KMS-11 (cell line): ENCODE measurements around the gene RDH5.

Source experiments
- H2AFZ ChIP-seq: fragments of 200-600 bp; sonication (generic); 2 replicates; pipeline ENCODE4 v1.6.1; 2016; ENCODE audit warnings: antibody characterized with exemption, mixed run types, low read depth
- H3K27ac ChIP-seq: fragments of 200-600 bp; sonication (generic); 2 replicates; pipeline ENCODE4 v1.6.1; 2016; ENCODE audit warnings: mild to moderate bottlenecking, mixed run types
- H3K27me3 ChIP-seq: fragments of 200-600 bp; sonication (generic); 2 replicates; pipeline ENCODE4 v1.6.1; 2017; ENCODE audit warnings: mild to moderate bottlenecking, low read depth, mixed run types, moderate library complexity; ENCODE audit not compliant: insufficient read depth
- H3K36me3 ChIP-seq: fragments of 200-600 bp; sonication (generic); 2 replicates; pipeline ENCODE4 v1.6.1; 2017; ENCODE audit warnings: mild to moderate bottlenecking, mixed run types; ENCODE audit not compliant: insufficient read depth
- H3K4me1 ChIP-seq: fragments of 200-600 bp; sonication (generic); 2 replicates; pipeline ENCODE4 v1.6.1; 2016; ENCODE audit warnings: mild to moderate bottlenecking, low read depth, mixed run types; ENCODE audit not compliant: poor library complexity, severe bottlenecking
- H3K4me2 ChIP-seq: fragments of 200-600 bp; sonication (generic); 2 replicates; pipeline ENCODE4 v1.7.0; 2016; ENCODE audit warnings: mild to moderate bottlenecking, mixed run types
- H3K4me3 ChIP-seq: fragments of 200-600 bp; sonication (generic); IDR thresholded peaks from 2 replicates; pipeline ENCODE4 v1.6.1; 2017; ENCODE audit warnings: low read depth, low read length, mixed read lengths; ENCODE audit not compliant: insufficient read depth
- H3K79me2 ChIP-seq: fragments of 200-600 bp; sonication (generic); 2 replicates; pipeline ENCODE4 v1.6.1; 2016; ENCODE audit warnings: low read depth, mixed run types; ENCODE audit not compliant: insufficient read depth
- H3K9ac ChIP-seq: fragments of 200-600 bp; sonication (generic); 2 replicates; pipeline ENCODE4 v1.6.1; 2016; ENCODE audit warnings: mild to moderate bottlenecking, mixed run types
- H4K20me1 ChIP-seq: fragments of 200-600 bp; sonication (generic); 2 replicates; pipeline ENCODE4 v1.6.1; 2016; ENCODE audit warnings: mild to moderate bottlenecking, mixed run types; ENCODE audit not compliant: insufficient read depth
- TF ChIP-seq, protein P1 (sequence below): fragments of 200-600 bp; sonication (generic); conservative IDR thresholded peaks from 2 replicates; pipeline ENCODE4 v1.6.1; 2017; ENCODE audit warnings: low read depth, mild to moderate bottlenecking, antibody characterized with exemption, low read length, moderate library complexity, mixed read lengths

RDH5 gene

DNA sequence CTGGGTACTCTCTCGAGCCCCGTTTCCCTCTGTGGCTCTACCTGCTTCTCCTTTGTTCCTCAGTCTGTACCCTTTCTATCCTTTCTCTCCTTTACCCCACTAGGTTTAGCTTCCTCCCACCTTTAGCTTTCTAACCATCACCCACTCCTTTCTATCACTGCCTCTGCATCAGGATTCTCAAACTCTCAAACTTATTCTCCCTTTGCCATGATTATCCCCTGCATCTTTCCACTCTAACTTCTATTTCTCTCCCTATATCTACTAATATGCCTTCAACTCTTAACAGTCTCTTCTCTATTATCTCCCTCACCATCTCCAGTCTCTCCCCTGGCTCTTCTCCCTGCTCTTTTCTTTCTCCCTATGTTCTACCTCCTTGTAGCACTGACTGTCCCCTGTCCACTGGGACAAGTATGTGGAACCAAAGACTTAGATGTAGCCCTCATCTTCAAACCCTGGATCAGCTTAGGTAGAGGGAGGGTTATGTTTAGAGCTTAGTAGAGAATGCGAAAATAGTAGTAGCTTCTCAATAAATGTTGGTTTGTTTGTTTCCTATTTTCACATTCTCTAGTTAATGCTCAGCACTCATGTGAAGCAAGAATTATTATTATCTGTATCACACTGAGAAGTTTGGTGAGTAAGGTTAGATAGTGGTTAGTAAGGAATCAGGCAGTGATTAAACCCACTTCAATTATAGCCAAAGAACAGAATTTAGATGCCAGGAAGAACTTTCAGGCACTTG, 26.1 kb downstream of the RDH5 start:
- Histone ChIP-seq H3K27ac (no peak overlapping the region), H4K20me1 (no peaks in the 10 kb centered on the region), H3K4me3 (no peak overlapping the region), H3K79me2 (no peaks in the 10 kb centered on the region), H3K4me2 (no peak overlapping the region), H3K27me3 (peaks cover 5% of the 10 kb centered on the region; the same call in 1 of the 2 replicates), H2AFZ (no peak overlapping the region), H3K36me3 (no peaks in the 10 kb centered on the region), H3K4me1 (peaks cover 21% of the 10 kb centered on the region), H3K9ac (no peak overlapping the region)
- TF ChIP-seq, protein P1, sequence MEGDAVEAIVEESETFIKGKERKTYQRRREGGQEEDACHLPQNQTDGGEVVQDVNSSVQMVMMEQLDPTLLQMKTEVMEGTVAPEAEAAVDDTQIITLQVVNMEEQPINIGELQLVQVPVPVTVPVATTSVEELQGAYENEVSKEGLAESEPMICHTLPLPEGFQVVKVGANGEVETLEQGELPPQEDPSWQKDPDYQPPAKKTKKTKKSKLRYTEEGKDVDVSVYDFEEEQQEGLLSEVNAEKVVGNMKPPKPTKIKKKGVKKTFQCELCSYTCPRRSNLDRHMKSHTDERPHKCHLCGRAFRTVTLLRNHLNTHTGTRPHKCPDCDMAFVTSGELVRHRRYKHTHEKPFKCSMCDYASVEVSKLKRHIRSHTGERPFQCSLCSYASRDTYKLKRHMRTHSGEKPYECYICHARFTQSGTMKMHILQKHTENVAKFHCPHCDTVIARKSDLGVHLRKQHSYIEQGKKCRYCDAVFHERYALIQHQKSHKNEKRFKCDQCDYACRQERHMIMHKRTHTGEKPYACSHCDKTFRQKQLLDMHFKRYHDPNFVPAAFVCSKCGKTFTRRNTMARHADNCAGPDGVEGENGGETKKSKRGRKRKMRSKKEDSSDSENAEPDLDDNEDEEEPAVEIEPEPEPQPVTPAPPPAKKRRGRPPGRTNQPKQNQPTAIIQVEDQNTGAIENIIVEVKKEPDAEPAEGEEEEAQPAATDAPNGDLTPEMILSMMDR = no peak

DNA sequence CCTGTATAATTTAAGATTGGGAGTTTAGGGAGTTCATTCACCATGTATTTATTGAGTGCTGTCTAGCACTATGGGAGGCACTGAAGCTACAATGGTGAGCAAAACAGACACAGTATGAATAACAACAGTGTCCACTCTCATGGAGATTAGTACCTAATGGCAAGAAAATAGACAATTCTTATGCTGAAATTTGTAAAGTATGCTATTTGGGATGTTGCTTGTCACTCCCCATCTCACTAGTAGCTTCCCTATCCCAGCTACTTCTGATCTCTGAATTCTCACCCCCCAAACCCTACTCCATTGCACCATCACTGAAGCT, 26.7 kb downstream of the RDH5 start:
- Histone ChIP-seq H4K20me1 (no peaks in the 10 kb centered on the region), H3K27ac (no peak overlapping the region), H3K27me3 (peaks cover 3% of the 10 kb centered on the region; the same call in 1 of the 2 replicates), H3K79me2 (no peaks in the 10 kb centered on the region), H3K4me2 (no peak overlapping the region), H3K4me3 (no peak overlapping the region), H2AFZ (no peak overlapping the region), H3K4me1 (peaks cover 21% of the 10 kb centered on the region), H3K36me3 (no peaks in the 10 kb centered on the region), H3K9ac (no peak overlapping the region)
- TF ChIP-seq, protein P1 = no peak

DNA sequence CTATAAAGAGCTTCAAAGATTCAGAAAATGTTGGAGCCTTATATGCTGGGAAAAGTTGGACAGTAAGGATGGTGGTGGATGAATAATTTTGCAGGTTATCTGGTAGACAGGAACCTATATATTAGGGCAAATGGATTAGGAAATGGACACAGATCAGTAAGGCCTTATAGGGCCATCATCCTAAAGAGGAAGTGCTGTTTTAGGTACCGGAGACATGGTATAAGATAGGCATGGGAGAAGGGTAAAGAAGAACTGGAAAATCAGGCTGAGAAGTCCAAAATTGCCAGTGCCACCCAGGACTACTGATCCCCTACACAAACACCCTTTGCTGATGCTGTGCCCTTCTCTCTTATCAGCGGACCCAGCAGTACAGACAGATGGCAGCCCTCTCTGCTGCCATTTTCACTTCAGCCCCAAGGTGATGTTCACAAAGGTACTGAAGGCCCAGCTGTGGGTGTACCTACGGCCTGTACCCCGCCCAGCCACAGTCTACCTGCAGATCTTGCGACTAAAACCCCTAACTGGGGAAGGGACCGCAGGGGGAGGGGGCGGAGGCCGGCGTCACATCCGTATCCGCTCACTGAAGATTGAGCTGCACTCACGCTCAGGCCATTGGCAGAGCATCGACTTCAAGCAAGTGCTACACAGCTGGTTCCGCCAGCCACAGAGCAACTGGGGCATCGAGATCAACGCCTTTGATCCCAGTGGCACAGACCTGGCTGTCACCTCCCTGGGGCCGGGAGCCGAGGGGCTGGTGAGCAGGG, 28.2 kb downstream of the RDH5 start:
- Histone ChIP-seq H3K9ac (no peak overlapping the region), H3K27ac (no peak overlapping the region), H4K20me1 (no peaks in the 10 kb centered on the region; the same call in 1 of the 2 replicates), H3K4me1 (peaks cover 14% of the 10 kb centered on the region), H3K36me3 (no peaks in the 10 kb centered on the region; the same call in 1 of the 2 replicates), H2AFZ (no peak overlapping the region), H3K27me3 (no peaks in the 10 kb centered on the region), H3K4me2 (no peak overlapping the region), H3K4me3 (no peak overlapping the region), H3K79me2 (no peaks in the 10 kb centered on the region)
- TF ChIP-seq, protein P1 = 0 out of 2 replicates have a peak, but pooled peaks have one; percentile 19

DNA sequence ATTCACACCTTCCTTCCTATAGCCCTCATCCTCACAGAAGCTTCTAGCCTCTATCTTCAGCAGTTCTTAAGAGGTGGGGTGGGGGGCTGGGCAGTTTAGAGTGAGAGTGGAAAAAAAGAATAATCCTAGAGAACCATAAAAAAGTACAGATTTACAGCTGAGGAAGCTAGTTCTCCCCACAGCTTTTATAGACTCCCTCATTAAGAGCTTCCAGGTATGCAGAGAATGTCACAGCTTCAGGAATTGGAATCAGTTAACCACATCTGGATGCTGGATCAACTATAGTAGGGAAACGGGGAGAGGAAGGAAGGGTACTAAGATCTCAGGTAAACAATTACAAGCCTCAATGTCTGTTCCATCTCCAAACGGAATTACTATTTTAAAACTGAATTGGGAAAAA, 35.1 kb downstream of the RDH5 start:
- Histone ChIP-seq H3K4me1 (no peaks in the 10 kb centered on the region), H4K20me1 (no peaks in the 10 kb centered on the region; the same call in 1 of the 2 replicates), H3K9ac (no peak overlapping the region), H3K4me3 (no peak overlapping the region), H3K27ac (no peak overlapping the region), H3K36me3 (peaks cover 14% of the 10 kb centered on the region; the same call in 1 of the 2 replicates), H3K79me2 (no peaks in the 10 kb centered on the region), H3K27me3 (no peaks in the 10 kb centered on the region), H3K4me2 (no peak overlapping the region), H2AFZ (no peak overlapping the region)
- TF ChIP-seq, protein P1 = no peak
